H1 (cell line): ENCODE data around the gene ARFGEF3. TPM values are rescaled to one million over a fixed set of nuclear protein-coding genes. Genes with fewer than 3 reads are reported as not detected.

Source experiments
- CTCF ChIA-PET: fragments of 300-600 bp; sonication (Branson Sonifier 250); formaldehyde crosslinking; loops from one replicate; lab custom pipeline; 2021; ENCODE audit not compliant: partially characterized antibody; lab: Charles Lee
- POLR2A ChIA-PET: fragments of 300-600 bp; sonication (Branson Sonifier 250); formaldehyde crosslinking; loops from one replicate; lab custom pipeline; 2021; ENCODE audit warnings: inconsistent platforms; ENCODE audit not compliant: partially characterized antibody; lab: Charles Lee
- DNase-seq, 2 experiments: peaks; one replicate each; pipeline versions ENCODE4 v3.0.0 to v3.0.0-alpha.2; 2010 to 2022; ENCODE audit warnings: low spot score in 2 of 2, low read depth in 1 of 2, mixed read lengths in 1 of 2
- FAIRE-seq: peaks from 2 replicates; lab custom pipeline; 2011; peaks lifted over from hg19 to GRCh38; lab: Jason Lieb, UNC
- H2AFZ ChIP-seq: 2 replicates; pipeline ENCODE4 v1.8.1; 2012; ENCODE audit warnings: low read length, inconsistent platforms
- H2AK5ac ChIP-seq: 2 replicates; pipeline ENCODE4 v1.6.1; 2013; ENCODE audit warnings: low read depth, low read length
- H2BK120ac ChIP-seq: replicated peaks from 2 replicates; pipeline ENCODE3; 2013; ENCODE audit warnings: low read depth, low read length, inconsistent platforms
- H2BK12ac ChIP-seq: 2 replicates; pipeline ENCODE4 v1.6.1; 2013; ENCODE audit warnings: low read depth, low read length
- H2BK15ac ChIP-seq: 2 replicates; pipeline ENCODE4 v1.6.1; 2013; ENCODE audit warnings: low read length
- H2BK20ac ChIP-seq: 2 replicates; pipeline ENCODE4 v1.6.1; 2013; ENCODE audit warnings: low read length
- H2BK5ac ChIP-seq: 2 replicates; pipeline ENCODE4 v1.6.1; 2013; ENCODE audit warnings: low read depth, low read length
- H3K14ac ChIP-seq: 2 replicates; pipeline ENCODE4 v1.6.1; 2013; ENCODE audit warnings: inconsistent platforms; ENCODE audit not compliant: insufficient read length
- H3K18ac ChIP-seq: 2 replicates; pipeline ENCODE4 v1.6.1; 2013; ENCODE audit warnings: low read length; ENCODE audit errors: extremely low read depth
- H3K23ac ChIP-seq: 2 replicates; pipeline ENCODE4 v1.6.1; 2013; ENCODE audit warnings: inconsistent platforms; ENCODE audit not compliant: insufficient read length
- H3K23me2 ChIP-seq: 2 replicates; pipeline ENCODE4 v1.6.1; 2013; ENCODE audit warnings: low read depth, low read length
- H3K27ac ChIP-seq: 2 replicates; pipeline ENCODE4 v1.6.1; 2011; ENCODE audit warnings: low read depth, low read length, inconsistent platforms
- H3K27me3 ChIP-seq, 4 experiments: replicated peaks in 1 of 4; 1 replicate in 1 of 4; 2 replicates in 3 of 4; pipeline versions ENCODE4 v1.6.1 to v1.8.1; 2011 to 2013; ENCODE audit warnings: low read length in 3 of 4, mild to moderate bottlenecking in 3 of 4, inconsistent platforms in 2 of 4, mixed read lengths in 2 of 4, moderate library complexity in 1 of 4; ENCODE audit not compliant: control insufficient read depth in 3 of 4, insufficient read depth in 3 of 4; ENCODE audit errors: extremely low read depth in 1 of 4
- H3K36me3 ChIP-seq, 4 experiments: 2 replicates each; pipeline versions ENCODE4 v1.6.1 to v1.8.1; 2011 to 2013; ENCODE audit warnings: mild to moderate bottlenecking in 4 of 4, low read length in 3 of 4, moderate library complexity in 2 of 4, control low read depth in 1 of 4, inconsistent platforms in 1 of 4; ENCODE audit not compliant: insufficient read depth in 4 of 4, control insufficient read depth in 2 of 4
- H3K4ac ChIP-seq: replicated peaks from 2 replicates; pipeline ENCODE3; 2013; ENCODE audit warnings: low read length, low read depth, mixed read lengths, inconsistent platforms; ENCODE audit not compliant: insufficient read length
- H3K4me1 ChIP-seq, 4 experiments: replicated peaks in 1 of 4; 1 replicate in 1 of 4; 2 replicates in 3 of 4; pipeline versions ENCODE4 v1.6.1 to v1.8.1; 2011 to 2013; ENCODE audit warnings: low read length in 3 of 4, inconsistent platforms in 2 of 4, mixed read lengths in 1 of 4; ENCODE audit not compliant: insufficient read depth in 4 of 4, control insufficient read depth in 3 of 4
- H3K4me2 ChIP-seq, 2 experiments: 2 replicates each; pipeline versions ENCODE4 v1.6.1 to v1.8.1; 2011 to 2013; ENCODE audit warnings: low read depth in 2 of 2, low read length in 2 of 2, control low read depth in 1 of 2, inconsistent platforms in 1 of 2, mild to moderate bottlenecking in 1 of 2; ENCODE audit not compliant: insufficient read depth in 1 of 2
- H3K4me3 ChIP-seq, 4 experiments: fragments of 200-600, 300-600 bp in 1 of 4; sonication (generic), shearing (Covaris generic), sonication (Bioruptor Twin) in 1 of 4; 2 replicates each; pipeline versions ENCODE4 v1.5.1 to v1.8.1; 2011 to 2016; ENCODE audit warnings: low read length in 4 of 4, low read depth in 3 of 4, control low read depth in 2 of 4, inconsistent platforms in 2 of 4, mild to moderate bottlenecking in 2 of 4, mixed read lengths in 1 of 4, moderate library complexity in 1 of 4; ENCODE audit not compliant: insufficient read depth in 2 of 4; ENCODE audit errors: extremely low read depth in 1 of 4
- H3K56ac ChIP-seq: replicated peaks from 2 replicates; pipeline ENCODE3; 2013; ENCODE audit warnings: low read depth, mild to moderate bottlenecking, mixed read lengths, low read length, inconsistent platforms; ENCODE audit not compliant: insufficient read length
- H3K79me1 ChIP-seq: 2 replicates; pipeline ENCODE4 v1.6.1; 2013; ENCODE audit warnings: low read depth, low read length, control low read depth
- H3K79me2 ChIP-seq, 2 experiments: 2 replicates each; pipeline versions ENCODE4 v1.6.1 to v1.8.1; 2012 to 2013; ENCODE audit warnings: low read length in 2 of 2, mild to moderate bottlenecking in 2 of 2, inconsistent platforms in 1 of 2; ENCODE audit not compliant: insufficient read depth in 2 of 2, control insufficient read depth in 1 of 2
- H3K9ac ChIP-seq, 4 experiments: replicated peaks in 1 of 4; 1 replicate in 1 of 4; 2 replicates in 3 of 4; pipeline versions ENCODE4 v1.6.1 to v1.8.1; 2011 to 2013; ENCODE audit warnings: low read depth in 3 of 4, low read length in 3 of 4, control low read depth in 2 of 4, mild to moderate bottlenecking in 2 of 4, moderate library complexity in 2 of 4, inconsistent platforms in 1 of 4; ENCODE audit errors: extremely low read depth in 1 of 4
- H3K9me3 ChIP-seq, 2 experiments: 2 replicates each; pipeline versions ENCODE4 v1.6.1 to v1.8.1; 2012 to 2013; ENCODE audit warnings: mild to moderate bottlenecking in 2 of 2, moderate library complexity in 2 of 2, control low read depth in 1 of 2, inconsistent platforms in 1 of 2, low read depth in 1 of 2, low read length in 1 of 2, mixed read lengths in 1 of 2; ENCODE audit not compliant: insufficient read depth in 2 of 2
- H4K20me1 ChIP-seq, 2 experiments: replicated peaks in 1 of 2; 2 replicates each; pipeline versions ENCODE3 to v1.8.1; 2011 to 2013; ENCODE audit warnings: inconsistent platforms in 2 of 2, low read length in 2 of 2, mild to moderate bottlenecking in 1 of 2; ENCODE audit not compliant: insufficient read depth in 2 of 2, control insufficient read depth in 1 of 2
- H4K5ac ChIP-seq: 2 replicates; pipeline ENCODE4 v1.6.1; 2013; ENCODE audit warnings: low read length, low read depth, mixed read lengths, inconsistent platforms; ENCODE audit not compliant: insufficient read length
- H4K8ac ChIP-seq: 2 replicates; pipeline ENCODE4 v1.8.0; 2013; ENCODE audit warnings: mild to moderate bottlenecking, moderate library complexity, low read length, inconsistent platforms; ENCODE audit not compliant: insufficient read depth; ENCODE audit errors: extremely low read depth
- H4K91ac ChIP-seq: replicated peaks from 2 replicates; pipeline ENCODE3; 2013; ENCODE audit warnings: low read length, mixed read lengths, inconsistent platforms; ENCODE audit not compliant: insufficient read length
- ATF3 ChIP-seq: IDR thresholded peaks from 2 replicates; pipeline ENCODE4 v1.6.1; 2011; ENCODE audit warnings: low read depth, mild to moderate bottlenecking, low read length; ENCODE audit not compliant: insufficient read depth
- CTCF ChIP-seq, 3 experiments: IDR thresholded peaks; 1 replicate in 2 of 3; 2 replicates in 1 of 3; pipeline versions ENCODE4 v1.5.1 to v1.6.1; 2011; ENCODE audit warnings: low read length in 3 of 3, mild to moderate bottlenecking in 3 of 3, inconsistent platforms in 2 of 3, low read depth in 1 of 3, moderate library complexity in 1 of 3; ENCODE audit not compliant: insufficient read depth in 1 of 3; ENCODE audit errors: control extremely low read depth in 1 of 3
- MAX ChIP-seq: IDR thresholded peaks from 2 replicates; pipeline ENCODE4 v1.6.1; 2012; ENCODE audit warnings: inconsistent platforms
- RAD21 ChIP-seq, 2 experiments: IDR thresholded peaks in 1 of 2; conservative IDR thresholded peaks in 1 of 2; 2 replicates each; pipeline ENCODE4 v1.6.1; 2011; ENCODE audit warnings: low read depth in 2 of 2, low read length in 2 of 2, improper control_type of control experiment in 1 of 2, inconsistent platforms in 1 of 2, mild to moderate bottlenecking in 1 of 2, moderate library complexity in 1 of 2
- RNF2 ChIP-seq: fragments of 200-900, 300-1000 bp; sonication (generic); IDR thresholded peaks from 2 replicates; pipeline ENCODE4 v1.7.1; 2016; ENCODE audit warnings: borderline replicate concordance, low read depth, mild to moderate bottlenecking, antibody characterized with exemption, low read length; ENCODE audit not compliant: poor library complexity, severe bottlenecking; ENCODE audit errors: missing control alignments
- SIX5 ChIP-seq: IDR thresholded peaks from 2 replicates; pipeline ENCODE4 v1.6.1; 2011; ENCODE audit warnings: mild to moderate bottlenecking, low read depth, low read length
- TAF7 ChIP-seq: optimal IDR thresholded peaks from 2 replicates; pipeline ENCODE3; 2011; ENCODE audit warnings: low read depth, mild to moderate bottlenecking, inconsistent platforms, low read length, moderate library complexity, borderline replicate concordance
- TCF12 ChIP-seq: IDR thresholded peaks from 2 replicates; pipeline ENCODE4 v1.6.1; 2011; ENCODE audit warnings: low read depth, mild to moderate bottlenecking, low read length
- WGBS, 2 experiments: shearing (Covaris generic) in 1 of 2; methylation state at CpG; one replicate each; pipeline versions ENCODE4 v1.1.6 to v1.1.7; 2013 to 2015; ENCODE audit warnings: low lambda C conversion rate in 2 of 2, mixed read lengths in 2 of 2, inconsistent platforms in 1 of 2, low coverage in 1 of 2, missing lambda C conversion rate in 1 of 2; ENCODE audit not compliant: insufficient replicate concordance in 2 of 2, insufficient coverage in 1 of 2, insufficient read length in 1 of 2; ENCODE audit errors: extremely low coverage in 1 of 2, missing lambda C conversion rate in 1 of 2; 5-methylcytosine and 5-hydroxymethylcytosine counted together
- polyA plus RNA-seq, 7 experiments: library from polyadenylated mRNA; depleted of rRNA in 3 of 7; stranded (reverse) in 5 of 7; unstranded in 2 of 7; fragments of >200 nt in 5 of 7; fragments of 200-250 nt in 2 of 7; gene quantifications; 1 replicate in 5 of 7; 2 replicates in 1 of 7; 4 replicates in 1 of 7; pipeline versions ENCODE4 v1.2.1 to v1.2.3, GENCODE V29; 2011 to 2013; ENCODE audit warnings: missing spikeins in 2 of 7, mixed read lengths in 2 of 7
- total RNA-seq: library from RNA; stranded (reverse); fragmentation: NEBNext Ultra II Directional; extraction: Animal tissue kit (Norgen Biotek cat#: 25700); gene quantifications from 2 replicates; pipeline ENCODE4 v1.2.1, GENCODE V29; 2021

The ARFGEF3 gene
- total and polyA plus RNA-seq, 2 of the 8 experiments (the other 6 are each of a cell fraction or from before 2014, with no cell fraction given): 5.8 to 23.2 TPM

- H4K91ac ChIP-seq: no peak overlapping the region
- H3K23ac ChIP-seq: no peak overlapping the region
- CTCF ChIA-PET: interaction anchor here (0.7 to 2.4 kb wide), 11 partner anchors 11 to 159 kb away, joined by 3 to 9 read pairs (median 3); no protein-coding TSS in a partner anchor
- H3K9ac ChIP-seq: no peak overlapping the region
- H3K4me3 ChIP-seq: no peak overlapping the region
- DNase-seq: no peak
- no peak overlapping the region for H3K4ac ChIP-seq
- 85% methylated on average over 8 of the region's 8 CpGs; no CpG with 5 or more reads in 1 of the 2 experiments for WGBS, 2 experiments
- no peak overlapping the region for H4K8ac ChIP-seq
- H3K4me1 ChIP-seq: no peaks in the 10 kb centered on the region
- H3K56ac ChIP-seq: no peak overlapping the region
- no peak overlapping the region for H3K4me2 ChIP-seq
- no peaks in the 10 kb centered on the region for H3K79me1 ChIP-seq
- H2BK12ac ChIP-seq: peak overlapping the region; percentile 7; the same call in 1 of the 2 replicates
- H3K79me2 ChIP-seq: no peaks in the 10 kb centered on the region
- peak overlapping the region; percentile 97 for H2AFZ ChIP-seq
- H3K27me3 ChIP-seq: no peaks in the 10 kb centered on the region
- no peak overlapping the region for H3K27ac ChIP-seq
- no peaks in the 10 kb centered on the region for H4K20me1 ChIP-seq
- no peak overlapping the region for H2BK120ac ChIP-seq
- H4K5ac ChIP-seq: no peak overlapping the region
- H3K14ac ChIP-seq: no peak overlapping the region
- POLR2A ChIA-PET: interaction anchor here (1.1 kb wide), 1 partner anchor 32 kb away, joined by 3 read pairs; the partner anchor contains the start of gene ARFGEF3
- no peak overlapping the region for H2BK20ac ChIP-seq
- no peak overlapping the region for H2AK5ac ChIP-seq
- FAIRE-seq: no peak
- peak overlapping the region; percentile 81; the same call in 1 of the 2 replicates for H2BK15ac ChIP-seq
- H2BK5ac ChIP-seq: no peak overlapping the region
- H3K18ac ChIP-seq: no peak overlapping the region
- H3K9me3 ChIP-seq: no peaks in the 10 kb centered on the region
- no peaks in the 10 kb centered on the region for H3K36me3 ChIP-seq
- TF ChIP-seq TAF7: no peak
- no peak for TF ChIP-seq MAX
- peak; percentile 34 to 57 (median 51); a peak in 3 of 4 replicates for TF ChIP-seq CTCF (IDR thresholded peaks at IDR 0.05; ENCODE audit: control extremely low read depth in 1 of 3, insufficient read depth in 1 of 3, low read depth in 1 of 3, low read length in 3 of 3)
- TF ChIP-seq RNF2: no peak
- peak; percentile 40 to 53; a peak in 3 of 4 replicates for TF ChIP-seq RAD21 (IDR thresholded peaks at IDR 0.05 in 1 of 2, conservative IDR thresholded peaks at IDR 0.05 in 1 of 2; ENCODE audit: low read depth in 2 of 2, low read length in 2 of 2)
- no peak for TF ChIP-seq TCF12
- TF ChIP-seq ATF3: peak; percentile 5; the same call in 1 of the 2 replicates
- TF ChIP-seq SIX5: no peak
- H3K23me2 ChIP-seq: no peaks in the 10 kb centered on the region
Observed at GRCh38 chr6:138129190-138129589, 32.5 kb upstream of the ARFGEF3 start.
